Neural progenitor cell (in vitro differentiated cells): Measurements from ENCODE around the gene KSR1. TPM values are rescaled to one million over a fixed set of nuclear protein-coding genes. Genes with fewer than 3 reads are reported as not detected.

Experiments used
- DNase-seq: peaks from one replicate; pipeline ENCODE4 v3.0.0-alpha.2; 2016; ENCODE audit warnings: low spot score
- H2AFZ ChIP-seq: fragments of 200-600 bp; sonication (generic); replicated peaks from 2 replicates; pipeline ENCODE4 v1.6.1; 2016; ENCODE audit warnings: antibody characterized with exemption
- H3F3A ChIP-seq: fragments of 200-600 bp; sonication (generic); 2 replicates; pipeline ENCODE4 v1.6.1; 2016; ENCODE audit warnings: antibody characterized with exemption, low read depth
- H3K27ac ChIP-seq: fragments of 200-600 bp; sonication (generic); 2 replicates; pipeline ENCODE4 v1.5.1; 2016; ENCODE audit warnings: mild to moderate bottlenecking
- H3K27me3 ChIP-seq: fragments of 200-600 bp; sonication (generic); 2 replicates; pipeline ENCODE4 v1.6.1; 2016; ENCODE audit warnings: mild to moderate bottlenecking, moderate library complexity
- H3K36me3 ChIP-seq: fragments of 200-600 bp; sonication (generic); 2 replicates; pipeline ENCODE4 v1.5.1; 2016
- H3K4me1 ChIP-seq: fragments of 200-600 bp; sonication (generic); 2 replicates; pipeline ENCODE4 v1.6.1; 2016; ENCODE audit warnings: mixed run types
- H3K4me2 ChIP-seq: fragments of 200-600 bp; sonication (generic); 2 replicates; pipeline ENCODE4 v1.6.1; 2016
- H3K4me3 ChIP-seq: fragments of 200-600 bp; sonication (generic); 2 replicates; pipeline ENCODE4 v1.5.1; 2016
- H3K79me2 ChIP-seq: fragments of 200-600 bp; sonication (generic); 2 replicates; pipeline ENCODE4 v1.6.1; 2016; ENCODE audit warnings: low read depth
- H3K9ac ChIP-seq: fragments of 200-600 bp; sonication (generic); 2 replicates; pipeline ENCODE4 v1.6.1; 2016
- H3K9me3 ChIP-seq: fragments of 200-600 bp; sonication (generic); 2 replicates; pipeline ENCODE4 v1.5.1; 2016; ENCODE audit warnings: low read depth
- H4K20me1 ChIP-seq: fragments of 200-600 bp; sonication (generic); 2 replicates; pipeline ENCODE4 v1.6.1; 2016; ENCODE audit warnings: low read depth
- H3K27ac Mint-ChIP-seq: 3 replicates; pipeline ENCODE4 v1.8.0; 2021; ENCODE audit warnings: mixed read lengths
- H3K27me3 Mint-ChIP-seq: 2 replicates; pipeline ENCODE4 v1.8.0; 2022; ENCODE audit warnings: low read depth, mild to moderate bottlenecking, inconsistent platforms, moderate library complexity, mixed read lengths; ENCODE audit not compliant: insufficient read depth
- H3K36me3 Mint-ChIP-seq: 3 replicates; pipeline ENCODE4 v1.8.0; 2021; ENCODE audit warnings: mixed read lengths
- H3K4me1 Mint-ChIP-seq: 3 replicates; pipeline ENCODE4 v1.8.0; 2021; ENCODE audit warnings: mixed read lengths
- H3K4me3 Mint-ChIP-seq: 3 replicates; pipeline ENCODE4 v1.8.0; 2021; ENCODE audit warnings: mild to moderate bottlenecking, moderate library complexity, mixed read lengths
- H3K9me3 Mint-ChIP-seq: 3 replicates; pipeline ENCODE4 v1.8.0; 2020; ENCODE audit warnings: mixed read lengths
- EZH2 ChIP-seq: fragments of 200-600 bp; sonication (generic); IDR thresholded peaks from 2 replicates; pipeline ENCODE4 v1.6.1; 2017; ENCODE audit warnings: antibody characterized with exemption, mild to moderate bottlenecking, moderate library complexity
- EZH2phosphoT487 ChIP-seq: fragments of 200-600 bp; sonication (generic); IDR thresholded peaks from 2 replicates; pipeline ENCODE4 v1.6.1; 2017; ENCODE audit warnings: antibody characterized with exemption
- total RNA-seq: library from RNA; depleted of rRNA; stranded (reverse); fragments of >200 nt; gene quantifications from 2 replicates; pipeline ENCODE4 v1.2.3, GENCODE V29; 2015; ENCODE audit warnings: low replicate concordance
- TF ChIP-seq, protein P1 (sequence below): fragments of 200-600 bp; sonication (generic); IDR thresholded peaks from 2 replicates; pipeline ENCODE4 v1.5.1; 2017; ENCODE audit warnings: antibody characterized with exemption, mild to moderate bottlenecking

KSR1 gene
- total RNA-seq, 1 donor from 2014 or later = 16.4 TPM

DNA sequence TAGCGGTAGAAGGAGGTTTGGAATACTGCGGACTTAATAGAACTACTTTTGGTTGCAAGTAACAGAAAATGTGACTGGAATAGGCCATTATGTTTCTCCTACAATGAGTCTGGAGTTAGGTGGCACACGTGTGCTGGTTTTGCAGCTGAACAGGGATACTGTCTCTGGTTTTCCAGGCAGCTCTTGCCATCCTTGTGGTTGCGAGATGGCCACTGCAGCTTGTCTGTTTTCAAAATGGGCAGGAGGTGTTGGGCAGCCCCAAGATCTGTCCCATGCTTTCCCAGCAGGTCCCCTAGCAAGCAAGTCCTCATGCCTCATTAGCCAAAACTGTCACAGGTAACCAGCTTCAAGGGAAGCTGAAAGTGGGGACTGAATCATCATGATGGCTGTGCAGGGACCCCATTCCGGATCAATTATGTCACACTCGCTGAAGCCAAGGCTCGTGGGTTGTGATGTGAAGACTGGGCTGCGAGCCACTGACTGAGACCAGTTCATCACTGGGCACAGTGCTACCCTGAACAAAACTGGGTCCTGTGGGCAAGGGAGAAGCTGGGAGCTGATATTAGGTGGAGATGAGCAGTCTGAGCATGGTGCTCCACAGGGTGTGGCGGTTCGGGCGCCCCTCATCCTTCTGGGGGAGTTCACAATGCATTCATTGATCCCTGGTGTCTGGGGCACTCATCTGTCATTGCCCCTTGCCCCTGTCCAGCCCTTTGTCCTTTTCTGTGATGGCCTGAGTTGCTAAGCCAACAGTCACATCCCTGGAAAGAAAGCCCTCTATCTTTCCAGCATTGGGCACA lies 82.1 kb downstream of the KSR1 start:
- no peaks in the 10 kb centered on the region for H3F3A ChIP-seq
- no peak for DNase-seq

DNA sequence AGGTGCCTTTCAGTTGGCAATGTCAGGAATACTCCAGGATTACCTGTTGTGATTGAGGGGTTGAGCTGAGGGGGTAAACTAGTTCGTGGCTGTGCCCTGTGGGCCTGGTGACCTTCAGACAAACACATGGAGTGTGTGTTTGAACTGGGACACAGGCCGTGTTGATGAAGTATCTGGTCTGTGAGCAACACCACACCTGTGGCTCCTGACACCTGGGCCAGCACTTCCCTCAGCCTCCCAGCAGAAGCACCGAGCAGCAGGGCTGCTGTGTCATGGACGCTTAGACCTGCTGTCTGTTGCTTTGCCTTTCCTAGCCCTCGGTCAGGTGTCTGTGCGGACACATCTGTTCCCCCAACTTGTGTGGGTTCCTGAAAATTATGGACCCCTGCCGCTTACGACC lies 82.9 kb downstream of the KSR1 start:
- Histone ChIP-seq H3K79me2 (peaks cover 11% of the 10 kb centered on the region), H3K4me3 (no peak overlapping the region), H3F3A (no peaks in the 10 kb centered on the region), H3K4me2 (no peak overlapping the region), H2AFZ (no peak overlapping the region), H4K20me1 (peaks cover 43% of the 10 kb centered on the region), H3K27me3 (no peaks in the 10 kb centered on the region), H3K9me3 (no peaks in the 10 kb centered on the region), H3K9ac (no peak overlapping the region), H3K27ac (no peak overlapping the region), H3K4me1 (peaks cover 16% of the 10 kb centered on the region), H3K36me3 (no peaks in the 10 kb centered on the region)
- no peaks in the 10 kb centered on the region for H3K27me3 Mint-ChIP-seq
- H3K9me3 Mint-ChIP-seq = no peaks in the 10 kb centered on the region
- H3K36me3 Mint-ChIP-seq = no peaks in the 10 kb centered on the region
- TF ChIP-seq, protein P1, sequence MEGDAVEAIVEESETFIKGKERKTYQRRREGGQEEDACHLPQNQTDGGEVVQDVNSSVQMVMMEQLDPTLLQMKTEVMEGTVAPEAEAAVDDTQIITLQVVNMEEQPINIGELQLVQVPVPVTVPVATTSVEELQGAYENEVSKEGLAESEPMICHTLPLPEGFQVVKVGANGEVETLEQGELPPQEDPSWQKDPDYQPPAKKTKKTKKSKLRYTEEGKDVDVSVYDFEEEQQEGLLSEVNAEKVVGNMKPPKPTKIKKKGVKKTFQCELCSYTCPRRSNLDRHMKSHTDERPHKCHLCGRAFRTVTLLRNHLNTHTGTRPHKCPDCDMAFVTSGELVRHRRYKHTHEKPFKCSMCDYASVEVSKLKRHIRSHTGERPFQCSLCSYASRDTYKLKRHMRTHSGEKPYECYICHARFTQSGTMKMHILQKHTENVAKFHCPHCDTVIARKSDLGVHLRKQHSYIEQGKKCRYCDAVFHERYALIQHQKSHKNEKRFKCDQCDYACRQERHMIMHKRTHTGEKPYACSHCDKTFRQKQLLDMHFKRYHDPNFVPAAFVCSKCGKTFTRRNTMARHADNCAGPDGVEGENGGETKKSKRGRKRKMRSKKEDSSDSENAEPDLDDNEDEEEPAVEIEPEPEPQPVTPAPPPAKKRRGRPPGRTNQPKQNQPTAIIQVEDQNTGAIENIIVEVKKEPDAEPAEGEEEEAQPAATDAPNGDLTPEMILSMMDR = no peak
- TF ChIP-seq EZH2phosphoT487 = no peak
- no peak for TF ChIP-seq EZH2
- no peak for DNase-seq
- H3K4me1 Mint-ChIP-seq = peaks cover 14% of the 10 kb centered on the region
- no peak overlapping the region for H3K27ac Mint-ChIP-seq
- no peak overlapping the region for H3K4me3 Mint-ChIP-seq

More for the DNA sequence above, 82.1 kb downstream of the KSR1 start:
- Histone ChIP-seq H3K4me3 (no peak overlapping the region), H3K4me2 (no peak overlapping the region), H3K27ac (no peak overlapping the region), H3K9me3 (no peaks in the 10 kb centered on the region), H3K9ac (no peak overlapping the region), H2AFZ (no peak overlapping the region), H3K27me3 (no peaks in the 10 kb centered on the region), H3K79me2 (peaks cover 18% of the 10 kb centered on the region), H3K4me1 (peaks cover 16% of the 10 kb centered on the region), H3K36me3 (no peaks in the 10 kb centered on the region), H4K20me1 (peaks cover 48% of the 10 kb centered on the region)
- Mint-ChIP-seq H3K4me3 (no peak overlapping the region), H3K27me3 (no peaks in the 10 kb centered on the region), H3K27ac (no peak overlapping the region), H3K9me3 (no peaks in the 10 kb centered on the region), H3K36me3 (no peaks in the 10 kb centered on the region), H3K4me1 (peaks cover 16% of the 10 kb centered on the region)
- TF ChIP-seq EZH2phosphoT487 (no peak), EZH2 (no peak)
- TF ChIP-seq, protein P1 = no peak

DNA sequence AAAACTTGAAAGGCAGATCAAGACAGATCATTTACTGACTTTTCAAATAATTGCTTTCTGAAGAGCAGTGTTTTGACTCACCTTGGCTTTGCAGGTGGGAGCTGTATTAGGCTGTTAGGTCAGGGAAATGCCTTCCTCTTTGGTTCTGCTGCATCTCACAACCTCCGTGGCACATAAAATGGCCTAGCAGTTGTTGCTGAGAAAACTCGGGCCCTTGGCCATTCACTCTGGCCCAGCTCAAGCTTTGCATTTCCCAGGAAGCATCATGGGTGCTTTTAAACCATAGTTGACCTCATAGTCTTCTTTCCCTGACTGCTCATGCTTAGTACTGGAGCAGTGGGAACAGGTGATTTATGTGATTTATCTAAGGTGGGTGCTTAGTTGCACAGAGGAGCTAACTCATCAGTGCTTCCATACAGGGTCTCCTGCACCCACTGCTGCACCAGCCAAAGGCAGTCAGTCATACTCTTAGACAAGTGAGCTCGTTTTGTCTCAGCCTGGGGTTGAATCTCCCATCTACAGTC lies 83.6 kb downstream of the KSR1 start:
- Mint-ChIP-seq H3K9me3 (no peaks in the 10 kb centered on the region), H3K4me1 (peaks cover 9% of the 10 kb centered on the region), H3K27ac (no peak overlapping the region), H3K4me3 (no peak overlapping the region), H3K27me3 (no peaks in the 10 kb centered on the region), H3K36me3 (no peaks in the 10 kb centered on the region)
- Histone ChIP-seq H3K4me3 (no peak overlapping the region), H2AFZ (no peak overlapping the region), H3K4me1 (peaks cover 11% of the 10 kb centered on the region), H3K79me2 (peaks cover 8% of the 10 kb centered on the region), H4K20me1 (peaks cover 37% of the 10 kb centered on the region), H3K4me2 (no peak overlapping the region), H3F3A (no peaks in the 10 kb centered on the region), H3K9ac (no peak overlapping the region), H3K27me3 (no peaks in the 10 kb centered on the region), H3K36me3 (no peaks in the 10 kb centered on the region), H3K27ac (no peak overlapping the region), H3K9me3 (no peaks in the 10 kb centered on the region)
- DNase-seq = no peak
- TF ChIP-seq EZH2phosphoT487 (no peak), EZH2 (no peak)
- TF ChIP-seq, protein P1 = no peak
